HepG2 (cell line): ENCODE data around the gene USB1. TPM values are rescaled to one million over a fixed set of nuclear protein-coding genes. Genes with fewer than 3 reads are reported as not detected.

Source experiments
- DMTF1 ChIP-seq: sonication (generic); formaldehyde crosslinking; IDR thresholded peaks from 2 replicates; pipeline ENCODE4 v1.4.0; 2020; ENCODE audit warnings: mild to moderate bottlenecking, missing genetic modification reagents
- LCORL ChIP-seq, 2 experiments: fragments of 450-650 bp in 1 of 2; sonication (generic) in 1 of 2; formaldehyde crosslinking in 1 of 2; IDR thresholded peaks; 2 replicates each; pipeline versions ENCODE4 v1.5.0 to v1.6.1; 2017 to 2020; ENCODE audit warnings: antibody characterized with exemption in 1 of 2, missing genetic modification reagents in 1 of 2
- MED1 ChIP-seq: sonication (generic); formaldehyde crosslinking; IDR thresholded peaks from 2 replicates; pipeline ENCODE4 v1.4.0; 2020; ENCODE audit warnings: missing genetic modification reagents
- MED13 ChIP-seq: sonication (generic); formaldehyde crosslinking; IDR thresholded peaks from 2 replicates; pipeline ENCODE4 v1.5.0; 2020; ENCODE audit warnings: missing genetic modification reagents
- MEF2D ChIP-seq: sonication (generic); formaldehyde crosslinking; IDR thresholded peaks from 2 replicates; pipeline ENCODE4 v1.5.1; 2020; ENCODE audit warnings: mild to moderate bottlenecking, missing genetic modification reagents
- SRF ChIP-seq: IDR thresholded peaks from 2 replicates; pipeline ENCODE4 v1.6.1; 2011; ENCODE audit warnings: mild to moderate bottlenecking, low read depth, low read length, moderate library complexity
- ZC3H13 ChIP-seq: sonication (generic); formaldehyde crosslinking; IDR thresholded peaks from 2 replicates; pipeline ENCODE4 v1.8.1; 2023; ENCODE audit warnings: mild to moderate bottlenecking, missing genetic modification reagents, moderate library complexity
- ZNF343 ChIP-seq: sonication (generic); formaldehyde crosslinking; IDR thresholded peaks from 2 replicates; pipeline ENCODE4 v1.4.0; 2020; ENCODE audit warnings: mild to moderate bottlenecking, missing genetic modification reagents
- ZNF614 ChIP-seq: IDR thresholded peaks from 2 replicates; pipeline ENCODE4 v1.6.1; 2018; ENCODE audit warnings: missing biosample characterization, missing genetic modification reagents, inconsistent platforms, borderline replicate concordance
- polyA plus RNA-seq, 8 experiments: library from polyadenylated mRNA; depleted of rRNA in 3 of 8; stranded (reverse) in 7 of 8; unstranded in 1 of 8; fragments of >200 nt; fragmentation: Illumina TruSeq in 4 of 8; extraction: Trizol in 4 of 8; gene quantifications; 2 replicates each; pipeline versions ENCODE4 v1.2.1 to v1.2.3, GENCODE V29; 2011 to 2016; ENCODE audit warnings: low read depth in 4 of 8, missing spikeins in 1 of 8, mixed read lengths in 1 of 8; ENCODE audit not compliant: insufficient read depth in 1 of 8
- total RNA-seq, 5 experiments: library from RNA; depleted of rRNA; stranded (reverse); fragments of >200 nt; fragmentation: Illumina TruSeq; extraction: Trizol; gene quantifications; 2 replicates each; pipeline ENCODE4 v1.2.3, GENCODE V29; 2016; ENCODE audit warnings: low read depth in 1 of 5
- TF ChIP-seq, protein P1 (sequence below): IDR thresholded peaks from 2 replicates; pipeline ENCODE4 v1.6.1; 2018; ENCODE audit warnings: missing genetic modification reagents, mild to moderate bottlenecking, missing compliant biosample characterization
- TF ChIP-seq, protein P2 (sequence below): sonication (generic); formaldehyde crosslinking; IDR thresholded peaks from 2 replicates; pipeline ENCODE4 v1.5.1; 2020; ENCODE audit warnings: missing genetic modification reagents, mild to moderate bottlenecking, borderline replicate concordance
- TF ChIP-seq, protein P3 (sequence below): sonication (generic); formaldehyde crosslinking; IDR thresholded peaks from 2 replicates; pipeline ENCODE4 v1.4.0; 2020; ENCODE audit warnings: missing genetic modification reagents, borderline replicate concordance
- TF ChIP-seq, protein P4 (sequence below): sonication (generic); formaldehyde crosslinking; IDR thresholded peaks from 2 replicates; pipeline ENCODE4 v1.4.0; 2020; ENCODE audit warnings: missing genetic modification reagents, borderline replicate concordance

USB1 gene
- total and polyA plus RNA-seq, 2 of the 13 experiments (the other 11 are each of a cell fraction or from before 2014, with no cell fraction given): 16.7 to 65.4 TPM

GRCh38 chr16:58024486-58025350 is 23.5 kb downstream of the USB1 start (continued):
- TF ChIP-seq, protein P1, sequence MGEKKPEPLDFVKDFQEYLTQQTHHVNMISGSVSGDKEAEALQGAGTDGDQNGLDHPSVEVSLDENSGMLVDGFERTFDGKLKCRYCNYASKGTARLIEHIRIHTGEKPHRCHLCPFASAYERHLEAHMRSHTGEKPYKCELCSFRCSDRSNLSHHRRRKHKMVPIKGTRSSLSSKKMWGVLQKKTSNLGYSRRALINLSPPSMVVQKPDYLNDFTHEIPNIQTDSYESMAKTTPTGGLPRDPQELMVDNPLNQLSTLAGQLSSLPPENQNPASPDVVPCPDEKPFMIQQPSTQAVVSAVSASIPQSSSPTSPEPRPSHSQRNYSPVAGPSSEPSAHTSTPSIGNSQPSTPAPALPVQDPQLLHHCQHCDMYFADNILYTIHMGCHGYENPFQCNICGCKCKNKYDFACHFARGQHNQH (CRISPR knock-in tag): peak; percentile 86
- TF ChIP-seq LCORL (IDR thresholded peaks at IDR 0.05): no peak
- TF ChIP-seq LCORL (CRISPR knock-in tag; IDR thresholded peaks at IDR 0.05): peak; percentile 83
- TF ChIP-seq, protein P2, sequence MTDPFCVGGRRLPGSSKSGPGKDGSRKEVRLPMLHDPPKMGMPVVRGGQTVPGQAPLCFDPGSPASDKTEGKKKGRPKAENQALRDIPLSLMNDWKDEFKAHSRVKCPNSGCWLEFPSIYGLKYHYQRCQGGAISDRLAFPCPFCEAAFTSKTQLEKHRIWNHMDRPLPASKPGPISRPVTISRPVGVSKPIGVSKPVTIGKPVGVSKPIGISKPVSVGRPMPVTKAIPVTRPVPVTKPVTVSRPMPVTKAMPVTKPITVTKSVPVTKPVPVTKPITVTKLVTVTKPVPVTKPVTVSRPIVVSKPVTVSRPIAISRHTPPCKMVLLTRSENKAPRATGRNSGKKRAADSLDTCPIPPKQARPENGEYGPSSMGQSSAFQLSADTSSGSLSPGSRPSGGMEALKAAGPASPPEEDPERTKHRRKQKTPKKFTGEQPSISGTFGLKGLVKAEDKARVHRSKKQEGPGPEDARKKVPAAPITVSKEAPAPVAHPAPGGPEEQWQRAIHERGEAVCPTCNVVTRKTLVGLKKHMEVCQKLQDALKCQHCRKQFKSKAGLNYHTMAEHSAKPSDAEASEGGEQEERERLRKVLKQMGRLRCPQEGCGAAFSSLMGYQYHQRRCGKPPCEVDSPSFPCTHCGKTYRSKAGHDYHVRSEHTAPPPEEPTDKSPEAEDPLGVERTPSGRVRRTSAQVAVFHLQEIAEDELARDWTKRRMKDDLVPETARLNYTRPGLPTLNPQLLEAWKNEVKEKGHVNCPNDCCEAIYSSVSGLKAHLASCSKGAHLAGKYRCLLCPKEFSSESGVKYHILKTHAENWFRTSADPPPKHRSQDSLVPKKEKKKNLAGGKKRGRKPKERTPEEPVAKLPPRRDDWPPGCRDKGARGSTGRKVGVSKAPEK (CRISPR knock-in tag): peak; percentile 81; the same call in 1 of the 2 replicates
- peak; percentile 89 for TF ChIP-seq ZC3H13
- no peak for TF ChIP-seq DMTF1 (CRISPR knock-in tag)
- TF ChIP-seq ZNF614 (CRISPR knock-in tag): peak; percentile 85; the same call in 1 of the 2 replicates
- TF ChIP-seq, protein P3, sequence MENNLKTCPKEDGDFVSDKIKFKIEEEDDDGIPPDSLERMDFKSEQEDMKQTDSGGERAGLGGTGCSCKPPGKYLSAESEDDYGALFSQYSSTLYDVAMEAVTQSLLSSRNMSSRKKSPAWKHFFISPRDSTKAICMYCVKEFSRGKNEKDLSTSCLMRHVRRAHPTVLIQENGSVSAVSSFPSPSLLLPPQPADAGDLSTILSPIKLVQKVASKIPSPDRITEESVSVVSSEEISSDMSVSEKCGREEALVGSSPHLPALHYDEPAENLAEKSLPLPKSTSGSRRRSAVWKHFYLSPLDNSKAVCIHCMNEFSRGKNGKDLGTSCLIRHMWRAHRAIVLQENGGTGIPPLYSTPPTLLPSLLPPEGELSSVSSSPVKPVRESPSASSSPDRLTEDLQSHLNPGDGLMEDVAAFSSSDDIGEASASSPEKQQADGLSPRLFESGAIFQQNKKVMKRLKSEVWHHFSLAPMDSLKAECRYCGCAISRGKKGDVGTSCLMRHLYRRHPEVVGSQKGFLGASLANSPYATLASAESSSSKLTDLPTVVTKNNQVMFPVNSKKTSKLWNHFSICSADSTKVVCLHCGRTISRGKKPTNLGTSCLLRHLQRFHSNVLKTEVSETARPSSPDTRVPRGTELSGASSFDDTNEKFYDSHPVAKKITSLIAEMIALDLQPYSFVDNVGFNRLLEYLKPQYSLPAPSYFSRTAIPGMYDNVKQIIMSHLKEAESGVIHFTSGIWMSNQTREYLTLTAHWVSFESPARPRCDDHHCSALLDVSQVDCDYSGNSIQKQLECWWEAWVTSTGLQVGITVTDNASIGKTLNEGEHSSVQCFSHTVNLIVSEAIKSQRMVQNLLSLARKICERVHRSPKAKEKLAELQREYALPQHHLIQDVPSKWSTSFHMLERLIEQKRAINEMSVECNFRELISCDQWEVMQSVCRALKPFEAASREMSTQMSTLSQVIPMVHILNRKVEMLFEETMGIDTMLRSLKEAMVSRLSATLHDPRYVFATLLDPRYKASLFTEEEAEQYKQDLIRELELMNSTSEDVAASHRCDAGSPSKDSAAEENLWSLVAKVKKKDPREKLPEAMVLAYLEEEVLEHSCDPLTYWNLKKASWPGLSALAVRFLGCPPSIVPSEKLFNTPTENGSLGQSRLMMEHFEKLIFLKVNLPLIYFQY (CRISPR knock-in tag): peak; percentile 88
- TF ChIP-seq, protein P4, sequence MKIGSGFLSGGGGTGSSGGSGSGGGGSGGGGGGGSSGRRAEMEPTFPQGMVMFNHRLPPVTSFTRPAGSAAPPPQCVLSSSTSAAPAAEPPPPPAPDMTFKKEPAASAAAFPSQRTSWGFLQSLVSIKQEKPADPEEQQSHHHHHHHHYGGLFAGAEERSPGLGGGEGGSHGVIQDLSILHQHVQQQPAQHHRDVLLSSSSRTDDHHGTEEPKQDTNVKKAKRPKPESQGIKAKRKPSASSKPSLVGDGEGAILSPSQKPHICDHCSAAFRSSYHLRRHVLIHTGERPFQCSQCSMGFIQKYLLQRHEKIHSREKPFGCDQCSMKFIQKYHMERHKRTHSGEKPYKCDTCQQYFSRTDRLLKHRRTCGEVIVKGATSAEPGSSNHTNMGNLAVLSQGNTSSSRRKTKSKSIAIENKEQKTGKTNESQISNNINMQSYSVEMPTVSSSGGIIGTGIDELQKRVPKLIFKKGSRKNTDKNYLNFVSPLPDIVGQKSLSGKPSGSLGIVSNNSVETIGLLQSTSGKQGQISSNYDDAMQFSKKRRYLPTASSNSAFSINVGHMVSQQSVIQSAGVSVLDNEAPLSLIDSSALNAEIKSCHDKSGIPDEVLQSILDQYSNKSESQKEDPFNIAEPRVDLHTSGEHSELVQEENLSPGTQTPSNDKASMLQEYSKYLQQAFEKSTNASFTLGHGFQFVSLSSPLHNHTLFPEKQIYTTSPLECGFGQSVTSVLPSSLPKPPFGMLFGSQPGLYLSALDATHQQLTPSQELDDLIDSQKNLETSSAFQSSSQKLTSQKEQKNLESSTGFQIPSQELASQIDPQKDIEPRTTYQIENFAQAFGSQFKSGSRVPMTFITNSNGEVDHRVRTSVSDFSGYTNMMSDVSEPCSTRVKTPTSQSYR (CRISPR knock-in tag): peak; percentile 58; the same call in 1 of the 2 replicates
- TF ChIP-seq ZNF343: peak; percentile 87
- peak; percentile 91 for TF ChIP-seq MED1 (CRISPR knock-in tag)
- no peak for TF ChIP-seq SRF
- peak; percentile 87 for TF ChIP-seq MEF2D (CRISPR knock-in tag)
- peak; percentile 69; the same call in 1 of the 2 replicates for TF ChIP-seq MED13 (CRISPR knock-in tag)
